Stimulated activated CD8-positive, alpha-beta memory T cell treated with anti-CD3 and anti-CD28 coated beads, Interleukin-12 subunit alpha, Interleukin-12 subunit beta, amount 100 ng/mL, for 4 hours (primary cell): Measurements from ENCODE around the gene RPL37A.

Source experiments
- DNase-seq: peaks from one replicate; pipeline ENCODE4 v3.0.0-alpha.2; 2020; ENCODE audit warnings: low read depth

RPL37A gene

GRCh38 chr2:216490061-216490460 lies 8.6 kb upstream of the RPL37A start:
- DNase-seq, result no peak

GRCh38 chr2:216491793-216492596 lies 6.6 kb upstream of the RPL37A start:
- no peak for DNase-seq

- DNase-seq, result no peak
Measured at GRCh38 chr2:216492597-216493333, 5.9 kb upstream of the RPL37A start.

DNA sequence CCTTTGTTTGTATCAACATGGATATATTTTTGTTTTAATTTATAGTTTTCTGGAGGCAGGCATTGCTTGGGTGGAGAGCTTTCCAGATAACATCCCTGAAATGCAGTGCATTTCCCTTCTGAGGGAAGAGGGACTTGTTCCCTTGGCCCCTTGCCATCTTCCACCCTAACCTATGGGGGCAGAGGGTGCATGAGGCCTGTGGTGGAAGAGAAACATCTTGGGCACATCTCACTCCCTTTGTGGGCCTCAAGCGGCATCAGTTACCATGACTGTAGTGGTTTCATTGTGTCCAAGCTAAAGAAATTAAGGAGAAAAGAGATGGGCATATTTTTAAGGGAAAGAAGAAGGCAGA lies 5.3 kb upstream of the RPL37A start:
- DNase-seq, result no peak

- no peak for DNase-seq
Measured at GRCh38 chr2:216495656-216496055, 3.0 kb upstream of the RPL37A start.

GRCh38 chr2:216497382-216498069 lies 1.1 kb upstream of the RPL37A start:
- DNase-seq, result no peak

GRCh38 chr2:216498070-216498378 lies 620 bp upstream of the RPL37A start:
- no peak for DNase-seq

- DNase-seq, result no peak
Measured at GRCh38 chr2:216499641-216500218, 1.1 kb downstream of the RPL37A start.

DNA sequence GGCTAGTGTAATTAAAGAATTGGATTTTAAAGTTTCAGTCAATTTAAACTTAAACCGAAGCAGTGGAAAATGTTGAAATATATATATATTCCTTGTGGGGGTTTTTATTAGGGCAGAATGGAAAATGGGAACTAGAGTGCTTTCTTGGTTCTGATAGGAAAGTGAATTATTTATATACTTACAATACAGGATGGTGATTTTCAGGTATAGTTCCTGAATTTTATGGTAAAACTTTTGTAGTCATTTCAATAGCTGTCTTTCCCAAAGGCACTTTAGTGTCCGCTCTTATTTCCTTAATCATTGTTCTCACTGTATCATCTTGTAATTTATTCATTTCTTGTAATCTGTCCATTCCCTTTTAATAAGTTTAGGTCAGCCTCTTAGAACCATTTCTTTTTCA lies 1.9 kb downstream of the RPL37A start:
- no peak for DNase-seq

DNA sequence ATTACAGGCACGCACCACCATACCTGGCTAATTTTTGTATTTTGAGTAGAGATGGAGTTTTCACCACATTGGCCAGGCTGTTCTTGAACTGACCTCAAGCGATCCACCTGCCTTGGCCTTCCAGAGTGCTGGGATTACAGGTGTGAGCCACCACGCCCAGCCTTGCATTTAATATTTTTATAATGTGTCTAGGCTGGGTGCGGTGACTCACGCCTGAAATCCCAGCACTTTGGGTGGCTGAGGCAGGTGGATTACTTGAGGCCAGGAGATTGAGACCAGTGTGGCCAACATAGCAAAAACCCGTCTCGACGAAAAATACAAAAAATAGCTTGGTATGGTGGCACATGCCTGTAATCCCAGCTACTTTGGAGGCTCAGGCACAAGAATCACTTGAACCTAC lies 3.2 kb downstream of the RPL37A start:
- no peak for DNase-seq

- DNase-seq, result no peak
Measured at GRCh38 chr2:216502381-216503158, 3.9 kb downstream of the RPL37A start.

DNA sequence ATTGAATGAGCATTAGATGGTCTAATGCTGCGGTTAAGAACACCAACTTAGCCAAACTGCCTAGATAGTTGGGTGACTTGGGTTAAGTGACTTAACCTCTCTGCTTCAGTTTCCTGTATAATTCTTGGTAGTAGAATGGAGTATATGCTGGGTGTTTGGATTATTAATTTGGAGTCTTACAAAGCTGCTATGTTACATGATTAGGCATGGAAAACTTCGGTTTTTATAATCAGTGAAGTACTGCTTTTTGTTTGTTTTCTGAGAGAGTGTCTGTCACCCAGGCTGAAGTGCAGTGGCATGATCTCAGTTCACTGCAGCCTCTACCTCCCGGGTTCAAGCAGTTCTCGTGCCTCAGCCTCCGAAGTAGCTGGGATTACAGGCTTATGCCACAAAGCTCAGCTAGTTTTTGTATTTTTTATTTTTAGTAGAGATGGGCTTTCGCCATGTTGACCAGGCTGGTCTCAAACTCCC lies 4.5 kb downstream of the RPL37A start:
- no peak for DNase-seq

DNA sequence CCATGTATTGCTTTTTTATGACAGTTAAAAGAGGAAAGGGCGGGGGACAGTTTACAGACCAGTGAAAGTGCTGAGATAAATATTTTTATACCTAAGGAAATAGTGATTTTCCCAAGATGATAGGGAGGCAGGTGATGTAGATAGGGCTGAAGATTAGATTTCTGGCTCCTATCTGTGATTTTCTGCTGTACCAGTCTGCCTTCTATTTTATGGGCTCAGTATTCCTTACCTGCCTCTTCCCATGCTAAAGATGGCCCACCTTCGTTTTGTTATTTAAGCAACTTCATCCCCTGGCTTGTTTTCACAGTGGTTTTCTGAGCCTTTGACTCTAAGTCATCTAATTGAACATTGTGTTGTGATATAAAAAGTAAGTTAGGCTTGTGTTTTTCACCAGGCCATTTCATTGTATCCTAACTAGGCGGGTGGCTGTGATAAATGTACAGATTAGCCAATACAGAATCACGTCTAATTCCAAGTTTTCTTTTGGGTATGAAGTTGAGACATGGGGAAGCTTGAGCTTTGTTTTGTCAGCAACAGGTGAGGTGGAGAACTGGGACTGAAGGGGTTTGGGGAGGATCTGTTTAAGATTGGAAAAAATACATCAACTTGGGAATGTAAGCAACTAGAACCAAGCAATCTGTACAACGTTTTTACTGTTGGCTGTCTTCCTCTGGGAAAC lies 5.2 kb downstream of the RPL37A start:
- no peak for DNase-seq

DNA sequence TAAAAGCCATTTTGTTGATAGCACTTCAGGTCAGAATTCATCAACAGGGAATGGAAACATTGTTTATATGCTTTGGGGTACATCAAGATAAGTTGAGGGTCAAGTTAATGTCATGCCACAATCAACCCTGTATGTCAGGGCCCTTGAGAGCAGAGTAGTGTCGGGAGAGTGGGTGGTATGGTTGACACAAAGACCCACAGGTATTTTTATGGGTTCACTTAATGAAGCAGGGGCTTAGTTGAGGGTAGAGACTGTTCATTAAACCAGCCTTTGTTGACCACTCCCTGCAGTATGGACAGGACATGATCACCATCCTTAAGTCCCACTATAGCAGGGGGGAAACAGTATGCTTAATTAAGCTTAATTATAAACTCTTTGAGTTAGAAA lies 5.7 kb downstream of the RPL37A start:
- DNase-seq, result no peak

GRCh38 chr2:216505133-216506106 lies 6.8 kb downstream of the RPL37A start:
- DNase-seq, result no peak

DNA sequence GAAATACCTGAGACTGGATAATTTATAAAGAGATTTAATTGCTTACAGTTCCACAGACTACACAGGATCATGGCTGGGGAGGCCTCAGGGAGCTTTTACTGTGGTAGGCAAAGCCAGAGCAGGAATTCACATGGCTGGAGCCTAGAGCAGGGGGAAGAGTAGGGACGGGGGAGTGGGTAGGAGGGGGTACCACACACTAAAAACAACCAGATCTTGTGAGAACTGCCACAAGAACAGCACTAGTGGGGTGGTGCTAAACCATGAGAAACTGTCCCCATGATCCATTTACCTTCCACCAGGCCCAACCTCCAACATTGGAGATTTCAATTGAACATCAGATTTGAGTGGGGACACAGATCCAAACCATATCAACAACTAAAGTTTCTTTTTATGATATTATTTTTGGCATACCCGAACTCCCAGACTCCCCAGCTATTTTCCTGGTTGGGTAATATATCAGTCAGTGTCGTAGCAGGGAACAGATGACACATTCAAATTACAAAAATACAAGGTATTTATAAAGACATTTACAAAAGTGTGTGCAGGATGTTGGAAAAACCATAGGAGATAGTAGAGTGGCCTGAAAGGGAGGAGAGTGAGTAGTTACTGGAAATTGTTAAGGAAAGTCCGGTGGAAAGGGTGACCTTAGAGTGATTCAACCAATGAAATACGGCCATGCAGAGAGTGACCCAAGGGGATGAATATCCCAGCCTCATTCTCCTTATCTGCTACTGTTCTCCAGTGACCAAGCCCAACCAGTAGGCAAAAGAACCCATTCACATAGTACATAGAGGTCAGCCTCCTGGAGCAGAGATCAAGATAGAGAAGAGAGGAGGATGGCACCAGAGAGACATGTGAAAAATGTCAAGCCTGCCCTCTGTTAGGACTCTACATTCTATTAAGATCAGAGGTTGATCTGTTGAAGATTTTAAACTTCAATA lies 8.8 kb downstream of the RPL37A start:
- no peak for DNase-seq

- DNase-seq, result no peak
Measured at GRCh38 chr2:216508229-216508628, 9.6 kb downstream of the RPL37A start.

DNA sequence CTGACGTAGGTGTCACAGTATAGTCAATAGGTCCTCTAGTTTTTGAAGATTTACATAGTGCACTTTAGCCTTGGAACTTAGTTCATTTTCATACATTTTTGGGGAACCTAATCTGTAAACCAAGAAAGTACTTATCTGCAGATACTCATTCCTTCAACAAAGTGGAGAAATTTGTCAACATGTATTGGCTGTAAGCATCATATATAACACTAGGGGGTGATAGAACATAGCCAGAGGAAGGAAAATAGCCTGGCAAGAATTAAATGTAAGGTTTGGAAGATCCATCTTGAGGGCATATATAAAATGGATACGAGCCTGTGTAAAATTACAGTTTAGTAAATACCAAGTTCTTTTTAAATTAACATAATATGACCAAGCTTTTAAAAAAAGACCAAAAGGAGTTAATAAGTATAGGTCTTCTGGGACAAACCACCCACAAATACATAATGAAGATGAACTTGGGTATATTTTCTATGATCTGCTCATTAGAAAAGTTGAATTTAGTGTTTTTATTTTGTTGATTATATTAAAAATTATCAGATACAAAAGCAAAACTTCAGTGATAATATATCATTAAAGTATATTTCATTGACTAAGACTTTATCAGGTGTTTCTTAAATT lies 18.2 kb downstream of the RPL37A start:
- DNase-seq, result no peak
